Gastroesophageal sphincter (tissue), 3 donors: ENCODE measurements around the gene ELF1.

ENCODE experiments used
- CTCF ChIP-seq, 4 experiments: fragments of 200-600 bp in 2 of 4; fragments of 450-650 bp in 2 of 4; sonication (generic) in 1 of 4; IDR thresholded peaks; one replicate each; pipeline ENCODE4 v1.5.1; 2017 to 2019; ENCODE audit warnings: antibody characterized with exemption in 4 of 4, mild to moderate bottlenecking in 2 of 4, moderate library complexity in 2 of 4
- EP300 ChIP-seq: sonication (generic); formaldehyde crosslinking; IDR thresholded peaks from one replicate; pipeline ENCODE4 v1.6.1; 2017; ENCODE audit warnings: antibody characterized with exemption, mild to moderate bottlenecking
- POLR2A ChIP-seq, 2 donors: fragments of 450-650 bp; IDR thresholded peaks; one replicate each; pipeline ENCODE4 v1.6.1; 2017; ENCODE audit warnings: antibody characterized with exemption in 2 of 2, mild to moderate bottlenecking in 2 of 2, moderate library complexity in 1 of 2

- TF ChIP-seq POLR2A (IDR thresholded peaks at IDR 0.05) (no peak), CTCF (IDR thresholded peaks at IDR 0.05) (no peak), EP300 (no peak)
Measured at GRCh38 chr13:40941581-40941980, 77.5 kb downstream of the ELF1 start.
